Stomach (tissue), 4 donors: ENCODE results near the gene ZNF599.

Source experiments
- CTCF ChIP-seq, 7 experiments: fragments of 450-650 bp in 4 of 7; fragments of 200-600 bp in 3 of 7; sonication (generic) in 3 of 7; IDR thresholded peaks; one replicate each; pipeline ENCODE4 v1.5.1; 2016 to 2019; ENCODE audit warnings: antibody characterized with exemption in 7 of 7, control low read depth in 2 of 7, mild to moderate bottlenecking in 1 of 7
- POLR2A ChIP-seq, 4 donors: fragments of 450-650 bp; IDR thresholded peaks; one replicate each; pipeline ENCODE4 v1.6.1; 2016; ENCODE audit warnings: antibody characterized with exemption in 4 of 4, control low read depth in 2 of 4, mild to moderate bottlenecking in 1 of 4, moderate library complexity in 1 of 4
- POLR2AphosphoS5 ChIP-seq, 3 donors: sonication (generic); formaldehyde crosslinking; IDR thresholded peaks; one replicate each; pipeline ENCODE4 v1.6.1; 2016; ENCODE audit warnings: antibody characterized with exemption in 3 of 3

- TF ChIP-seq CTCF (IDR thresholded peaks at IDR 0.05) (no peak), POLR2A (IDR thresholded peaks at IDR 0.05) (no peak), POLR2AphosphoS5 (IDR thresholded peaks at IDR 0.05) (no peak)
Observed at GRCh38 chr19:34779652-34780051, 6.6 kb upstream of the ZNF599 start.
